ENCODE data around the gene ARHGAP23. TPM values are rescaled to one million over a fixed set of nuclear protein-coding genes. Genes with fewer than 3 reads are reported as not detected.

Gene ARHGAP23
- total and polyA plus RNA-seq, 4 donors, result 18.3 to 91.7 (median 39.2) TPM

DNA sequence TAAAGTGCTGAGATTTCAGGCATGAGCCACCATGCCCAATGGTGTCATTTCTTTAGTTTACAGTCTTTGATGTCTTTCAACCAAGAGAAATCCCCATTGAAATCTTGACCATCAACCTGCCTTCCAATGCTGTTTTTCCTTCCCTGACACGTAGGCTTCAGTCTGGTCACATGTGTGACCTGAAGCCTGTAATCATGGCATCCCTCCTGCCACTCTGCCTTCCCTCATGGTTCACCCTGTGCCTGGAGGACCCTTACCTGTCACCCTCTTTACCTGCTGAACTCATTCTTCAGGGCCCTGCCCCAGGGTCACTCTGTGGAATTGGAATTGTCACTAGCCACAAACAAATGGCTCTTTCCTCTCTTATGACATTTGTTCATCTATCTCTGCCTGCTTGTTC lies 18.1 kb upstream of the ARHGAP23 start:
- TF ChIP-seq, protein P1, sequence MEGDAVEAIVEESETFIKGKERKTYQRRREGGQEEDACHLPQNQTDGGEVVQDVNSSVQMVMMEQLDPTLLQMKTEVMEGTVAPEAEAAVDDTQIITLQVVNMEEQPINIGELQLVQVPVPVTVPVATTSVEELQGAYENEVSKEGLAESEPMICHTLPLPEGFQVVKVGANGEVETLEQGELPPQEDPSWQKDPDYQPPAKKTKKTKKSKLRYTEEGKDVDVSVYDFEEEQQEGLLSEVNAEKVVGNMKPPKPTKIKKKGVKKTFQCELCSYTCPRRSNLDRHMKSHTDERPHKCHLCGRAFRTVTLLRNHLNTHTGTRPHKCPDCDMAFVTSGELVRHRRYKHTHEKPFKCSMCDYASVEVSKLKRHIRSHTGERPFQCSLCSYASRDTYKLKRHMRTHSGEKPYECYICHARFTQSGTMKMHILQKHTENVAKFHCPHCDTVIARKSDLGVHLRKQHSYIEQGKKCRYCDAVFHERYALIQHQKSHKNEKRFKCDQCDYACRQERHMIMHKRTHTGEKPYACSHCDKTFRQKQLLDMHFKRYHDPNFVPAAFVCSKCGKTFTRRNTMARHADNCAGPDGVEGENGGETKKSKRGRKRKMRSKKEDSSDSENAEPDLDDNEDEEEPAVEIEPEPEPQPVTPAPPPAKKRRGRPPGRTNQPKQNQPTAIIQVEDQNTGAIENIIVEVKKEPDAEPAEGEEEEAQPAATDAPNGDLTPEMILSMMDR (IDR thresholded peaks at IDR 0.05; ENCODE audit: control extremely low read depth, extremely low read depth), result no peak
- Histone ChIP-seq H3K27ac (ENCODE audit: low read depth in 1 of 2, low read length in 1 of 2) (no peak overlapping the region), H3K9ac (ENCODE audit: insufficient read depth in 1 of 2, low read length in 2 of 2) (no peak overlapping the region), H3K27me3 (ENCODE audit: control insufficient read depth in 3 of 3, insufficient read depth in 3 of 3, low read length in 2 of 3) (no peaks in the 10 kb centered on the region), H3K9me3 (ENCODE audit: control insufficient read depth in 4 of 4, insufficient read depth in 3 of 4, low read length in 3 of 4) (no peaks in the 10 kb centered on the region), H3K36me3 (ENCODE audit: control insufficient read depth in 4 of 4, insufficient read depth in 4 of 4, low read length in 4 of 4) (no peaks in the 10 kb centered on the region), H3K4me1 (ENCODE audit: control insufficient read depth in 5 of 5, insufficient read depth in 5 of 5, low read length in 5 of 5) (peaks cover 0 to 7% (median 0%) of the 10 kb centered on the region in 5 donors), H3K4me3 (no peak overlapping the region)
- 82 to 85% methylated on average over 1 of the region's 1 CpG for WGBS, 2 donors
- DNase-seq (no peak), ATAC-seq (ENCODE audit: insufficient read depth, low FRiP score) (no peak)

DNA sequence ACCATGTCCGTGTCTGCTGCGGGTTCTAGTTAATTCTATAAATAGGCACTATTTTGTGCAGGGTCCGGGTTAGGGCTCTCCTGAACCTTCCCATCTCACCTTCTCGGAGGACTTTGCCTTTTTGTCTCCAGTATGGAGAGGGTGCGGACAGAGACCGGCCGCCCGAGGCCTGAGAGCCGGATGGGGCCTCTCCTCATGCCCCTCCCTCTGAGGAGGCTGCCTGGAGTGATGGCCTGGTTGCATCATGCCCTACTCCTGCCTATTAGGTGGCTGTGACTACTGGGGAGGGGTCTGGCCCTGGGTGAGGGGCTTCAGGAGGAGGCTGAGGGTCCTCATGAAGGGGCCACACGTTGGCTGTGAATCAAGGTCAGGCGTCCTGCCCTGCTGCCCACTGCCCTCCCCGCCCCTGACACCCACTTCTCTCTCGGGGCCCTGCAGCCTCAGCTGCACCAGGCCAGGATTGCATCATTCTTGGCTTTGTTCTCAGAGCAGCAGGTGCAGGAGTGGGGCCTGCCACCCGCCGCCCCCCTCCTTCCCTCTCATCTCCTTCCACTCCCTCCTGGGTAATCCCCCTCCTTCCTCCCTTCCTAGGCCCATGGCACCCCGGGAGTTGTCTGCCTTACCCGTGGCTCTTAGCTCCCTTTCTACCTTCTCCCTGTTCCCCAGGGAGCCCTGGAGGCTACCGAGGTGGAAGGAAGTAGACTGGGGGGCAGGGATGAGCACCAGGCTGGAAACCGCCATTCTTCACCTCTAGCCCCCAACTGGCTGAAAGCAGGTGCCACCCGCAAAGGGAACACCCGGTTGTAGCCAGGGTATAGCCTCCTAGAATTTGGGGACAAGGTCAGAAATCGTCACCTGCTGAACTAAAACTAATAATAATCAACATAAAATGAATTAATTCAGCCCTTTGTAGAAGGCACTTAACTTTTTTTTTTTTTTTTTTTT lies 12.7 kb upstream of the ARHGAP23 start:
- Histone ChIP-seq H3K27ac (ENCODE audit: low read depth in 1 of 2, low read length in 1 of 2) (peak overlapping the region in 1 of 2 donors; percentile 80), H3K27me3 (ENCODE audit: control insufficient read depth in 3 of 3, insufficient read depth in 3 of 3, low read length in 2 of 3) (peaks cover 0 to 14% (median 13%) of the 10 kb centered on the region in 3 donors)
- peak; percentile 49 to 79 (median 66) for DNase-seq

GRCh38 chr17:38416840-38417209 lies 11.4 kb upstream of the ARHGAP23 start:
- no peak overlapping the region for H3K4me3 ChIP-seq
- H3K4me1 ChIP-seq (ENCODE audit: control insufficient read depth in 5 of 5, insufficient read depth in 5 of 5, low read length in 5 of 5), result peaks cover 0 to 33% (median 10%) of the 10 kb centered on the region in 5 donors
- WGBS, 2 donors, result 45 to 83% methylated on average over 1 of the region's 1 CpG
- H3K9ac ChIP-seq (ENCODE audit: insufficient read depth in 1 of 2, low read length in 2 of 2), result no peak overlapping the region
- no peak overlapping the region for H3K27ac ChIP-seq (ENCODE audit: low read depth in 1 of 2, low read length in 1 of 2)
- no peak for ATAC-seq (ENCODE audit: insufficient read depth, low FRiP score)
- TF ChIP-seq, protein P1 (IDR thresholded peaks at IDR 0.05; ENCODE audit: control extremely low read depth, extremely low read depth), result no peak
- H3K36me3 ChIP-seq (ENCODE audit: control insufficient read depth in 4 of 4, insufficient read depth in 4 of 4, low read length in 4 of 4), result no peaks in the 10 kb centered on the region
- peaks cover 0 to 14% (median 13%) of the 10 kb centered on the region in 3 donors for H3K27me3 ChIP-seq (ENCODE audit: control insufficient read depth in 3 of 3, insufficient read depth in 3 of 3, low read length in 2 of 3)
- no peaks in the 10 kb centered on the region for H3K9me3 ChIP-seq (ENCODE audit: control insufficient read depth in 4 of 4, insufficient read depth in 3 of 4, low read length in 3 of 4)
- no peak for DNase-seq

More for the DNA sequence above, 12.7 kb upstream of the ARHGAP23 start:
- Histone ChIP-seq H3K9ac (ENCODE audit: insufficient read depth in 1 of 2, low read length in 2 of 2) (no peak overlapping the region), H3K4me3 (no peak overlapping the region), H3K4me1 (ENCODE audit: control insufficient read depth in 5 of 5, insufficient read depth in 5 of 5, low read length in 5 of 5) (peaks cover 0 to 21% (median 6%) of the 10 kb centered on the region in 5 donors), H3K36me3 (ENCODE audit: control insufficient read depth in 4 of 4, insufficient read depth in 4 of 4, low read length in 4 of 4) (no peaks in the 10 kb centered on the region), H3K9me3 (ENCODE audit: control insufficient read depth in 4 of 4, insufficient read depth in 3 of 4, low read length in 3 of 4) (no peaks in the 10 kb centered on the region)
- 23 to 25% methylated on average over 20 to 22 of the region's 22 CpGs for WGBS, 2 donors
- peak; percentile 43 for ATAC-seq (ENCODE audit: insufficient read depth, low FRiP score)
- TF ChIP-seq, protein P1 (IDR thresholded peaks at IDR 0.05; ENCODE audit: control extremely low read depth, extremely low read depth), result no peak
